HUES48 (cell line): ENCODE measurements around the gene KLHL30.

Experiments used
- H3K27ac ChIP-seq: one replicate; pipeline ENCODE4 v1.7.0; 2013; ENCODE audit warnings: low read depth, low read length, inconsistent platforms
- H3K27me3 ChIP-seq: 2 replicates; pipeline ENCODE4 v1.6.1; 2013; ENCODE audit warnings: mild to moderate bottlenecking, low read length; ENCODE audit not compliant: control insufficient read depth, insufficient read depth
- H3K36me3 ChIP-seq: 2 replicates; pipeline ENCODE4 v1.6.1; 2013; ENCODE audit warnings: low read length; ENCODE audit not compliant: control insufficient read depth, insufficient read depth
- H3K4me1 ChIP-seq: 2 replicates; pipeline ENCODE4 v1.6.1; 2013; ENCODE audit warnings: mild to moderate bottlenecking, low read length; ENCODE audit not compliant: control insufficient read depth, insufficient read depth
- H3K4me3 ChIP-seq: 2 replicates; pipeline ENCODE4 v1.5.1; 2013; ENCODE audit warnings: mild to moderate bottlenecking, low read depth, low read length
- H3K9ac ChIP-seq: 2 replicates; pipeline ENCODE4 v1.6.1; 2013; ENCODE audit warnings: mild to moderate bottlenecking, low read depth, low read length, moderate library complexity
- H3K9me3 ChIP-seq: 2 replicates; pipeline ENCODE4 v1.6.1; 2013; ENCODE audit warnings: low read length; ENCODE audit not compliant: control insufficient read depth, insufficient read depth

KLHL30 gene

DNA sequence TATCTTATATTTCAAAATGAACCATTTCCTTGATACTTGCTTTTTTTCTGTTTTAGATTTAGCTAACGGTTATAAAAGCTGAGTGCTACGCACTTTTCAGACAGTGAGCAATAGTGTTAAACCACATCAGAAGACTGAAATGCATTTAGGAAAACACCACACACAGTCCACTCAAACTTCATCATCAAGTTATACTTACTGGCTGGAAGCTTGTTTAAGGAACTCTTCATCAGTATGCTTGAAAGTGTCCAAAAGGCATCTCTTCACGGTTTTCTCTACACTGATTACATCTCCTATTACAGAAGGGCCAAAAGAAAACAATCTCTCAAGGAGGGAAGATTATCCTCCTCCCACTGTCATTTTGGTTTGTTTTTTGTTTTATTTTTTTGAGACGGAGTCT is 45.4 kb downstream of the KLHL30 start:
- Histone ChIP-seq H3K4me3 (no peak overlapping the region), H3K27me3 (no peaks in the 10 kb centered on the region), H3K4me1 (no peaks in the 10 kb centered on the region), H3K9ac (no peak overlapping the region), H3K9me3 (no peaks in the 10 kb centered on the region), H3K27ac (no peak overlapping the region), H3K36me3 (peaks cover 98% of the 10 kb centered on the region)

DNA sequence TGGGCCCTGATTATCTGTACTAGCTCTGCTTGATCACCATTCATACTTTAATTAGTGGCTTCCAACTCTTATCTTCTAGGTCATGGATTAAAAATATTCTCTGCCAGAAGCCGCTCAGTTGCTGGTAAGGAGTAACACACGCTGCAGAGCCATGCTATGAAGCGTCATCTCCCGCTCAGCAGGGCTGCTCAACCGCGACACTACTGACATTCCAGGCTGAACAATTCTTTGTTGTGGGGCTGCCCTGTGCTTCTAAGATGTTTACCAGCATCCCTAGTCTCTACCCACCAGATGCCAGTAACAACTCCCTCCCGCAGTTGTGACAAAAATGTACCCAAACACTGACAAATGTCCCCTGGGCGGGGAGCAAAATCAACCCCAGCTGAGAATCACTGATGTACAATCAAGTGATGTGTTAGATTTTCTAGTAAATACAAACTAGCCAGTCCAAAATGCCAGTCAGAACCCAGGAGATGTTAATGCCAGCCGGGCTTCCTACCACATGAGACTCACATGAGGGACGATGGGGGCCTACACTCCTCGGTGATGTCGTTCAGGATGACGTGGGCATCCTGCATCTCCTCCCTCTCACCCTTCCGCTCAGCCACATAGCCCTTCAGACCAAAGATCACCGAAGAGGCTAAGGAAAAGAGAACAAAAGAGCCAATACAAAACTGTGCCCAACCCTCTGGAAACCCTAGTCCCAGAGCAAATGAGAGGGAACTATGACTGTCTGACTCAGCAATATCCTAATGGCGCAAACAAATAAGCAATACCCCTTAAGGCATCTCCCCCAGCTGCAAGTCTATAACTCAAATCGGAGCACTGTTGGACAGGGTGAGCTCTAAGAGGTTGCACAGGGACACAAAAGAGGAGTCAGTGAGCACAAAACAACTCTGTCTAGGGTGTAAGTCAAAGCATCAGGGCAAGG is 49.4 kb downstream of the KLHL30 start:
- Histone ChIP-seq H3K36me3 (peaks cover 88% of the 10 kb centered on the region), H3K9ac (no peak overlapping the region), H3K9me3 (no peaks in the 10 kb centered on the region), H3K4me3 (no peak overlapping the region), H3K4me1 (no peaks in the 10 kb centered on the region), H3K27ac (no peak overlapping the region), H3K27me3 (no peaks in the 10 kb centered on the region)

DNA sequence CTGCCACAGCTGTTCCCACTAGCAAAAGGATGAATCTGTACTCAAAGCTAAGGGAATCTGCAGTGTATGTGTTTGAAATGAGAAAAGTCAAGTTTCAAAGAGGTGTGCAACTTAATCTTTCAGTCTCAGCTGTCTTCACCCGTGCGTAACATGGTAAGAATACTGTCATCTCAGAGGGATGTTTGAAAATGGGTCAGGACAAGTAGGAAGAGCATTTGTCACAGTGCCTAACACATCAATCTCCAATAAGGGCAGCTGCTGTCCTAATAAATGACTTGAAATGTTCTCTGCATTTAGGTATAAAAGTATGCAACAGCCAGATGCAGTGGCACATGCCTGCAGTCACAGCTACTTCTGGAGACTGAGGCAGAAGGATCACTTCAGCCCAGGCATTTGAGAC is 52.0 kb downstream of the KLHL30 start:
- peaks cover 81% of the 10 kb centered on the region for H3K36me3 ChIP-seq
- H3K9me3 ChIP-seq, result no peaks in the 10 kb centered on the region
- no peak overlapping the region for H3K4me3 ChIP-seq

More for the DNA sequence above, 52.0 kb downstream of the KLHL30 start:
- Histone ChIP-seq H3K4me1 (no peaks in the 10 kb centered on the region), H3K27ac (no peak overlapping the region), H3K9ac (no peak overlapping the region), H3K27me3 (no peaks in the 10 kb centered on the region)
